HepG2 (cell line): Measurements from ENCODE around the gene KLF11. TPM values are rescaled to one million over a fixed set of nuclear protein-coding genes. Genes with fewer than 3 reads are reported as not detected.

Experiments used
- AGO2 ChIP-seq: fragments of 200-400 bp; formaldehyde crosslinking; optimal IDR thresholded peaks from 2 replicates; pipeline ENCODE3; 2017; ENCODE audit warnings: mild to moderate bottlenecking, low read depth, low read length, moderate library complexity
- FOXO1 ChIP-seq: sonication (generic); formaldehyde crosslinking; IDR thresholded peaks from 2 replicates; pipeline ENCODE4 v1.4.0; 2020; ENCODE audit warnings: missing genetic modification reagents
- HMGXB3 ChIP-seq: sonication (generic); formaldehyde crosslinking; IDR thresholded peaks from 2 replicates; pipeline ENCODE4 v1.4.0; 2020; ENCODE audit warnings: missing genetic modification reagents, borderline replicate concordance
- IRF2 ChIP-seq: IDR thresholded peaks from 2 replicates; pipeline ENCODE4 v1.6.1; 2018; ENCODE audit warnings: missing genetic modification reagents, missing compliant biosample characterization
- KDM6A ChIP-seq: IDR thresholded peaks from 2 replicates; pipeline ENCODE4 v1.6.1; 2016; ENCODE audit warnings: low read depth
- LBX2 ChIP-seq: sonication (generic); formaldehyde crosslinking; IDR thresholded peaks from 2 replicates; pipeline ENCODE4 v1.5.0; 2020; ENCODE audit warnings: missing genetic modification reagents, mild to moderate bottlenecking, borderline replicate concordance
- NCOA5 ChIP-seq: sonication (generic); formaldehyde crosslinking; IDR thresholded peaks from 2 replicates; pipeline ENCODE4 v1.4.0; 2020; ENCODE audit warnings: missing genetic modification reagents
- NCOR1 ChIP-seq: fragments of 200-600 bp; sonication (generic); IDR thresholded peaks from 2 replicates; pipeline ENCODE4 v1.7.0; 2017; ENCODE audit warnings: antibody characterized with exemption, low read length, borderline replicate concordance
- NKX3-1 ChIP-seq: sonication (generic); formaldehyde crosslinking; IDR thresholded peaks from 2 replicates; pipeline ENCODE4 v1.5.0; 2020; ENCODE audit warnings: missing genetic modification reagents
- PTBP1 ChIP-seq: fragments of 200-400 bp; formaldehyde crosslinking; IDR thresholded peaks from 2 replicates; pipeline ENCODE4 v1.6.1; 2018; ENCODE audit warnings: low read length, low read depth; ENCODE audit not compliant: poor library complexity, severe bottlenecking
- SMYD3 ChIP-seq: sonication (generic); formaldehyde crosslinking; IDR thresholded peaks from 2 replicates; pipeline ENCODE4 v1.8.1; 2023; ENCODE audit warnings: mild to moderate bottlenecking, missing genetic modification reagents
- STAG1 ChIP-seq: sonication (generic); formaldehyde crosslinking; IDR thresholded peaks from 2 replicates; pipeline ENCODE4 v1.4.0; 2020; ENCODE audit warnings: missing genetic modification reagents
- ZNF362 ChIP-seq: sonication (generic); formaldehyde crosslinking; IDR thresholded peaks from 2 replicates; pipeline ENCODE4 v1.4.0; 2020; ENCODE audit warnings: missing genetic modification reagents, mild to moderate bottlenecking, borderline replicate concordance
- ZNF609 ChIP-seq: sonication (generic); formaldehyde crosslinking; IDR thresholded peaks from 2 replicates; pipeline ENCODE4 v1.4.0; 2020; ENCODE audit warnings: mild to moderate bottlenecking, missing genetic modification reagents, borderline replicate concordance
- ZSCAN25 ChIP-seq: sonication (generic); formaldehyde crosslinking; IDR thresholded peaks from 2 replicates; pipeline ENCODE4 v1.8.0; 2022; ENCODE audit warnings: mild to moderate bottlenecking, missing genetic modification reagents
- polyA plus RNA-seq, 8 experiments: library from polyadenylated mRNA; depleted of rRNA in 3 of 8; stranded (reverse) in 7 of 8; unstranded in 1 of 8; fragments of >200 nt; fragmentation: Illumina TruSeq in 4 of 8; extraction: Trizol in 4 of 8; gene quantifications; 2 replicates each; pipeline versions ENCODE4 v1.2.1 to v1.2.3, GENCODE V29; 2011 to 2016; ENCODE audit warnings: low read depth in 4 of 8, missing spikeins in 1 of 8, mixed read lengths in 1 of 8; ENCODE audit not compliant: insufficient read depth in 1 of 8
- total RNA-seq, 5 experiments: library from RNA; depleted of rRNA; stranded (reverse); fragments of >200 nt; fragmentation: Illumina TruSeq; extraction: Trizol; gene quantifications; 2 replicates each; pipeline ENCODE4 v1.2.3, GENCODE V29; 2016; ENCODE audit warnings: low read depth in 1 of 5
- TF ChIP-seq, protein P1 (sequence below): sonication (generic); formaldehyde crosslinking; IDR thresholded peaks from 2 replicates; pipeline ENCODE4 v1.4.0; 2020; ENCODE audit warnings: missing genetic modification reagents

KLF11 gene
- total and polyA plus RNA-seq, 2 of the 13 experiments (the other 11 are each of a cell fraction or from before 2014, with no cell fraction given): 2.5 to 11.8 TPM

- no peak for TF ChIP-seq LBX2 (CRISPR knock-in tag)
- TF ChIP-seq ZNF609: no peak
- no peak for TF ChIP-seq NCOR1
- no peak for TF ChIP-seq AGO2
- TF ChIP-seq NKX3-1 (CRISPR knock-in tag): no peak
- TF ChIP-seq PTBP1: no peak
- no peak for TF ChIP-seq ZSCAN25 (CRISPR knock-in tag)
- peak; percentile 59; the same call in 1 of the 2 replicates for TF ChIP-seq IRF2 (CRISPR knock-in tag)
- no peak for TF ChIP-seq ZNF362
- TF ChIP-seq NCOA5 (CRISPR knock-in tag): no peak
- no peak for TF ChIP-seq HMGXB3
- no peak for TF ChIP-seq FOXO1 (CRISPR knock-in tag)
- TF ChIP-seq, protein P1, sequence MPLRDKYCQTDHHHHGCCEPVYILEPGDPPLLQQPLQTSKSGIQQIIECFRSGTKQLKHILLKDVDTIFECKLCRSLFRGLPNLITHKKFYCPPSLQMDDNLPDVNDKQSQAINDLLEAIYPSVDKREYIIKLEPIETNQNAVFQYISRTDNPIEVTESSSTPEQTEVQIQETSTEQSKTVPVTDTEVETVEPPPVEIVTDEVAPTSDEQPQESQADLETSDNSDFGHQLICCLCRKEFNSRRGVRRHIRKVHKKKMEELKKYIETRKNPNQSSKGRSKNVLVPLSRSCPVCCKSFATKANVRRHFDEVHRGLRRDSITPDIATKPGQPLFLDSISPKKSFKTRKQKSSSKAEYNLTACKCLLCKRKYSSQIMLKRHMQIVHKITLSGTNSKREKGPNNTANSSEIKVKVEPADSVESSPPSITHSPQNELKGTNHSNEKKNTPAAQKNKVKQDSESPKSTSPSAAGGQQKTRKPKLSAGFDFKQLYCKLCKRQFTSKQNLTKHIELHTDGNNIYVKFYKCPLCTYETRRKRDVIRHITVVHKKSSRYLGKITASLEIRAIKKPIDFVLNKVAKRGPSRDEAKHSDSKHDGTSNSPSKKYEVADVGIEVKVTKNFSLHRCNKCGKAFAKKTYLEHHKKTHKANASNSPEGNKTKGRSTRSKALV (CRISPR knock-in tag): no peak
- no peak for TF ChIP-seq SMYD3 (CRISPR knock-in tag)
- no peak for TF ChIP-seq KDM6A (CRISPR knock-in tag)
- peak; percentile 82 for TF ChIP-seq STAG1 (CRISPR knock-in tag)
Measured at GRCh38 chr2:10072656-10073480, 29.5 kb downstream of the KLF11 start (continued).
